Stimulated activated CD4-positive, alpha-beta T cell treated with anti-CD3 and anti-CD28 coated beads, Interleukin-15, amount 100 ng/mL, for 24 hours (primary cell): Measurements from ENCODE around the gene DPH3.

Experiments
- DNase-seq: peaks from one replicate; pipeline ENCODE4 v3.0.0-alpha.2; 2020

The DPH3 gene

GRCh38 chr3:16253601-16254000, 11.1 kb downstream of the DPH3 start:
- no peak for DNase-seq

DNA sequence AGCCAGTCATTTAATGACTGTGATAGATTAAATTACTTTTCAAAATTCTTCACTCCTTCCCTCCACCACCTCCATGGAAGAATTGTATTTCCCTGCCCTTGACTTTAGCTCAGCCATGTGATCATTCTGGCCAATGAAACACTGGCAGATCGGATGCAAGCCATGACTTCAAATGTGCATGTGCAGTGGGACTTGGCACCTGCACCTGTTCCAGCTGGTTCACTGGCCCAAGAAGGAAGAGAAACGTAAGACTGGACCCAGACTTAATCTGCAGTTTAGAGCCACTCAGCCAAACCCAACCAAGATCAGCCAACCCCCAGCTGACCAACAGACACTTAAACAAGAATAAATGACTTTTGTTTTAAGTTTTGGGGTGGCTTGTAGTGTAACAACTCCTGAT, 11.8 kb downstream of the DPH3 start:
- DNase-seq, result no peak

- no peak for DNase-seq
These were observed 12.3 kb downstream of the DPH3 start for GRCh38 chr3:16252243-16252978.

DNA sequence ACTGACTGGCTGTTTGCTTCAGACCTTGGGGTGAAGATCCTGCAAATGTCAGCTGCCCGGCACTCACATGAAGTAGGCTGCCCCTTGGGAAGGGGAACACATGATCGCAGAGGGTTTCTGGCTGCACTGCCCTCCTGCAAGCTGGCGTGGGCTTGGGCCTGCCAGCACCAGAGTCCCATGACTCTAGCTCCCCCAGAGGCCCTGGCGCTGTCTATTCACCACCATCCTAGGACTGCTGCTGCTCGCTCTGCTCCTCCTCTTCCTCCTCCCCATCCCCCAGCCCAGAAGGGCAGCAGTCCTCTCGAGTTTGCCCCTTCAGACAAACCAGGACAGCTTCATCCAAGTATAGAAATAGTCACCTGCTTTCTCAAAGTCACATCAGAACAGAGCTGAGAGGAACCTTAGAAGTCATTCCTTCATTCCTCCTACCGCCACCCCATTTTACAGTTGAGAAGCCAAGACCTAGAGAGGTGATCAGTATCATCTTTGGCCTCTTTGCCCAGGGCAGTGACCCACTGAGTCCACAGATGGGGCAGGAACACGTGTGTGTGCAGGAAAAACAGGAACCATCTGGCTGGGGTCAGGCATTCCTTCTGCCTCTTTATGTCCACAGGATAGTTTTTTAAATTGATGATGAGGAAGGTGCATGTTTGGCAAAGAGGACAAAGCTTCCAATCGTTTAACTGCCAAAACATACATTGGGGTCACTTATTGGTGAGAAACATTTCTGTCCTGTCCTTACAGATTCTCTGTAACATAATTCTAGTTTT, 13.2 kb downstream of the DPH3 start:
- no peak for DNase-seq

DNA sequence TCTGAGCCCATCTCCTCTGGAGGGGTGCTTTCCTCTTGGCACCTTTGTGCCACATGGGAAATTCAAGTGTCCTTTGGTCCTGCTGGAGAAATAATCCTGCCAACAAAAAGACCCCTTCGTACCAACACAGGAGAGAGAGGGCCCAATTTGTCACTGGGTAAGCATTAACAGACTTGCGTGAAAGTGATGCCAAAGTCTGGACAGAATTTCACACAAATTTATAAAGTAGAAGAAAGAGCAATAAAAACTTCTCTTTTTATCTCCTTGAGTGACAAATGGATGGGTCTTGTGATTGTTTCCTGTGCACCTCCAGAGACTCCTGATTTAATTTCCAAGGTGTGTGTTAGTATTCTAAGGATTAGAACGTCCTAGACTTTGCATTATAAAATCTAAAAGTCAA, 14.9 kb downstream of the DPH3 start:
- DNase-seq, result no peak

- DNase-seq, result peak; percentile 52
These were observed 15.4 kb downstream of the DPH3 start for GRCh38 chr3:16249336-16249735.

GRCh38 chr3:16248556-16248955, 16.2 kb downstream of the DPH3 start:
- DNase-seq, result no peak

DNA sequence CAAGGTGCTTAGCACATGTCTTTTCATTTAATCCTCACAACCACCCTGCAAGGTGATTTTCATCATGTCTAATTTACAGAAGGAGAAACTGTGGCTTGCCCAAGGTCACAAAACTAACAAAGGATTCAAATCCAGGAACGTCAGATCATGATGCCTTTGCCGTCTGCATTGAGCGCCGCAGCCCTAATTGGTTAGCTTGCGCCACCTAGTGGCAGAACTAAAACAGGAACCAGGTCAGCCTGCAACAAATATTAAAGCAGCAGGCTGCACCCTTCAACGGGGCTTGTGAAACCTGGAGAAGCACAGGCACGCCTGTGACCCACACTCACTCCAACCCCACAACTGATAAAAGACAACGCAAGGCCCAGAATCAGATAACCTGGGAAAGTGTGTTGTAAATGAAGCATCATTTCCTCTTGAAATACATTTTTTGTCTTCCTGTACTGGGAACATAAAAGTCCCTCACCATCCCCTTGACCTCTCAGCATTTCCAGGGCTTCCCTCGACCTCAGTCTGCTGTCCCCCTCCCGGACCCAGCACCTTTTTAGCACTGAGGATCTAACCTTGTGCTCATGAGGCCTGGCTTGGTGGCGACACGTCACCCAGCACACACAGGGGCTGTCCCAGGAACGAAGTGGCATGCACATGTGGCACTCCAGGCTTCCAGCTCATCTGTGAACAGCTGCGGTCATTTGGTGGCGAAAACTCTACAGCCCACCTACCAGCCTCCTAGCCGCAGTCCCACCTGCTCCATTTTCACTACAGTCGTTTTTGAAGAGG, 17.3 kb downstream of the DPH3 start:
- peak; percentile 83 for DNase-seq

- no peak for DNase-seq
These were observed 19.1 kb downstream of the DPH3 start for GRCh38 chr3:16245609-16246008.

DNA sequence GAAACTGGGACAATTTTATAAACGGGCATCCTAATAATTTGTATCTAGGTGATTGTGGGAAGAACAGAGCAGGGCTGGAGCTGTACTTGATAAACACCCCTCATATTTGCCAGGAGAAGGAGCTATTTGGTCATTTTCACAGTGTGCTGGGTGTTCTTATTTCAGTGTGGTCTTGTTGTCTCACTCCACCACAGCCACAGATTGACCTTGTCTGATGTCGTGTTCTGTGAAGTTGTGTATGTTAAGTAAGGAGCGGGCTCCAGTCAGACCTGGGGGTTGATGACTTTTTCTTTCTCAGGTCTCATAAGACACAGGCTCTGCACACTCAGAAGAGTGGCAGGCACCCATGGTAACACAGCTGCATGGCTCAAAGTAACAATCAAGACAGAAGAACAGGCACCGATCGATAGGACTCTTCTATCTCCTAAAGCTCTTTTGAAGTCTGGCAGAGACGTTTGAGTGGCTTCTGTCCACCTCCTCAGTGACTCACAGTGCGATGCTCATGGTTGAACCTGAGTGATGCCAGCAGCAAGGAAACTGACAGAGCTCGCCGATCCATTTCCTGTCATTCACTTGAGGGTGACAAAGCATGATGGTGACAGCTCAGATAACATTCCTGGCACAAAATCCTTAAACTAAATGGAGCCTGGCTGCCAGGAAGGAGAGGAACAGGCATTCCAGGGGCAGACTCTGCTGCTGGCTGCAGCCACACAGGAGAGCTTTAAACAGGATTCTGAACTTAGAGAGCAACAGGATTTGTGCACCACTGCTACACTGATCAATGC, 20.8 kb downstream of the DPH3 start:
- peak; percentile 9 for DNase-seq

- no peak for DNase-seq
These were observed 22.6 kb downstream of the DPH3 start for GRCh38 chr3:16242177-16242576.

- no peak for DNase-seq
These were observed 23.5 kb downstream of the DPH3 start for GRCh38 chr3:16241225-16241624.

DNA sequence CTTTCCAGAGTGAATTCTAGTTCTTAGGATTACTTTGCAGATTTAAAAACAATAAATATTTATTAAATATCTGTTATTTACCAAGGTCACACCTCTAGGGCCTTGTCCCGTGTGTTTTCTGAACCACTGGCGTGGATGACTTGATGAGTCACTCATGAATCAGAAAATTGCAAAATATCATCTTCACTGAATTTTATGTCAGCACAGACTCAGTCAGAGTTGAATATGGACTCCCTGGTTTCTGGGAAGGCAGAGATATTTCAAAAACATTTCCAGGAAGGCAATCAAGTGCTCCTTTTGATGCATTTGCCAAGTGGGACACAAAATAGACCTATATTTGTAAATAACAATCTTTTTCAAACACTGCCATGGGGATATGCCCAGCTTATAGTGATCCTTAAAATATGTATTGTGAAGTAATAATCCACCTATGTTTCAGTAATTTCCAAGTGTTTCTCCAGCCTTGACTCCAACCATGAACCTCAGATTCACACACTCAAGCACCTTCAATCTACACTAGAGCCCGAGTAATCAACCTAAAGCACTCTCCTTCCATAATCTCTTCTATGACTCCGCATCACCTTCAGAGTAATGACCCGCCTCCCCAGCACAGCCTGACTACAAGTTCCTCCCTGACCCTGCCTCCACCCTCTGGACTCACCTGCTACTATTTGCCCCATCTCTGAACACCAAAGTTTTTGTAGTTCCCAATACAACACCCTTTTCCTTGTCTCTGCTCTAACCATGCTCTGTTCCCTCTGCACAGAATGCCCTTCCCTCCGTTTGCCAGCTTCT, 24.3 kb downstream of the DPH3 start:
- DNase-seq, result no peak

GRCh38 chr3:16239780-16240179, 25.0 kb downstream of the DPH3 start:
- no peak for DNase-seq

- no peak for DNase-seq
These were observed 25.5 kb downstream of the DPH3 start for GRCh38 chr3:16239086-16239770.

DNA sequence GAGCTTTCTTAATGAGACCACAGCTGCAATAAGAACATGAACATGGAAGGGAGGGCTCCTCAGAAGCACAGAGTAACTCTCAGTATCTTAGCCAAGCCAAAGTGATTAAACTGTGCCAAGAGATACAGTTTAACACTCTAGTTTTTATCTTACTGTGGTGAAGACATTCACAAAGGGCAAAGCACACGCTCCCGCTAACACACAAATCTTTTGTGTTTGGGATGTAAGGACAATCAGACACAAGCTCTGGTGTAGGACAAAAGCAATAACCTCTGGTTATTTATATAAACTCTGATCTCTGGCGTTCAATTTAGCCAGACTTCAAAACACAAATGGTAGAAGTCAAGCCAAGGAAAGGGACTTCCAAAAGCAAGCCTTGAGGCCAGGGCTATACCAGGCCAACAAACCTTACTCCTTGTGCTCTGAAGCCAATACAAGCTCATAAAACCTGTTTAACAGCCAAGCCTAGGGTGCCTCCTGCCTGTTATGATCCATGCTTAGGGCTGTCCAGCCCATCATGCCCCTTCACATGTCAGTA, 27.8 kb downstream of the DPH3 start:
- no peak for DNase-seq

GRCh38 chr3:16236030-16236639, 28.6 kb downstream of the DPH3 start:
- no peak for DNase-seq

DNA sequence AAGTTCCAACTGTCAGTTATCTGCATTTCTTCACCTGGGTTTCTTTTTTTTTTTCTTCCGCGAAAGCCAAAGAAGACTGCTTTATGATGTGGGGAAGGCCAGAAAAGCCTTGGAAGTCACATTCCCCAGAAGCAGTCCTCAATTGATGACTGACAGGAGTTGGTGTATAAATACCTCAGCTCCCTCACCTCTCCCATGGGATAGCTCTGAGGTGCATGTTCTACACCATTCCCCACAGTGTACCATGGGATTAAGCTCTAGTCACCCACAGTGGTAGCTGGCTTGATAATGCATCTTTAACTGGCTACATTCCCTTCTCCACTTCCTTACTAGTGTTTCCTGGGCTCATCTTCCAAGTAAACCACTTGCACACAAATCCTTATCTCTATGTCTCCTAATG, 30.5 kb downstream of the DPH3 start:
- no peak for DNase-seq

DNA sequence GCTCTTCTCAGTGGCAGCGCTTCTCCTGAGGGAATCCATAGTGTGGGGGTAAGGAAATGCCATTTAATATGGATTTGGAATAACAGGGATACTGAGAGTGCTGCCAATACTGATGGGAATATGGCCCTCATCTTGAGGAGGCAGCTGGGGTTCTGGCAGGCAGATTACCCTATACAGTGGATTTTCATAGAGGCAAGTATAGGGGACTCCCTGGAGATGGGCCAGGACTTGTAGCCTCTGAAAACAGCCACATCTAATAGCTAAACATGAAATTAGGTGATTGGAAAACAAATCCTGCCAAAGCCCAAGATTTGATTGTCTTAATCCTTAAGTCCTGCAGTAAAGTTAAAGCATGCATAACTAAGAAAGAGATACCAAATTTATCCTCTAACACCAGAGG, 30.9 kb downstream of the DPH3 start:
- no peak for DNase-seq

GRCh38 chr3:16231983-16232382, 32.8 kb downstream of the DPH3 start:
- DNase-seq, result no peak

- no peak for DNase-seq
These were observed 35.1 kb downstream of the DPH3 start for GRCh38 chr3:16229681-16230080.
